ENCODE results near the gene PAAF1.

- TF ChIP-seq CTCF (conservative IDR thresholded peaks at IDR 0.05 in 1 of 2, IDR thresholded peaks at IDR 0.05 in 1 of 2; ENCODE audit: low read depth in 1 of 2, low read length in 2 of 2) (no peak), EZH2 (IDR thresholded peaks at IDR 0.05; ENCODE audit: low read length, missing control alignments) (no peak)
Observed at GRCh38 chr11:73974604-73975478, 98.0 kb downstream of the PAAF1 start.
